Stimulated activated CD4-positive, alpha-beta T cell treated with anti-CD3 and anti-CD28 coated beads, TNF-alpha, amount 100 ng/mL, for 48 hours (primary cell): ENCODE measurements around the gene UBE4A.

Experiments
- DNase-seq, 3 donors: peaks; one replicate each; pipeline ENCODE4 v3.0.0-alpha.2; 2020; ENCODE audit warnings: low read depth in 3 of 3

UBE4A gene, protein sequence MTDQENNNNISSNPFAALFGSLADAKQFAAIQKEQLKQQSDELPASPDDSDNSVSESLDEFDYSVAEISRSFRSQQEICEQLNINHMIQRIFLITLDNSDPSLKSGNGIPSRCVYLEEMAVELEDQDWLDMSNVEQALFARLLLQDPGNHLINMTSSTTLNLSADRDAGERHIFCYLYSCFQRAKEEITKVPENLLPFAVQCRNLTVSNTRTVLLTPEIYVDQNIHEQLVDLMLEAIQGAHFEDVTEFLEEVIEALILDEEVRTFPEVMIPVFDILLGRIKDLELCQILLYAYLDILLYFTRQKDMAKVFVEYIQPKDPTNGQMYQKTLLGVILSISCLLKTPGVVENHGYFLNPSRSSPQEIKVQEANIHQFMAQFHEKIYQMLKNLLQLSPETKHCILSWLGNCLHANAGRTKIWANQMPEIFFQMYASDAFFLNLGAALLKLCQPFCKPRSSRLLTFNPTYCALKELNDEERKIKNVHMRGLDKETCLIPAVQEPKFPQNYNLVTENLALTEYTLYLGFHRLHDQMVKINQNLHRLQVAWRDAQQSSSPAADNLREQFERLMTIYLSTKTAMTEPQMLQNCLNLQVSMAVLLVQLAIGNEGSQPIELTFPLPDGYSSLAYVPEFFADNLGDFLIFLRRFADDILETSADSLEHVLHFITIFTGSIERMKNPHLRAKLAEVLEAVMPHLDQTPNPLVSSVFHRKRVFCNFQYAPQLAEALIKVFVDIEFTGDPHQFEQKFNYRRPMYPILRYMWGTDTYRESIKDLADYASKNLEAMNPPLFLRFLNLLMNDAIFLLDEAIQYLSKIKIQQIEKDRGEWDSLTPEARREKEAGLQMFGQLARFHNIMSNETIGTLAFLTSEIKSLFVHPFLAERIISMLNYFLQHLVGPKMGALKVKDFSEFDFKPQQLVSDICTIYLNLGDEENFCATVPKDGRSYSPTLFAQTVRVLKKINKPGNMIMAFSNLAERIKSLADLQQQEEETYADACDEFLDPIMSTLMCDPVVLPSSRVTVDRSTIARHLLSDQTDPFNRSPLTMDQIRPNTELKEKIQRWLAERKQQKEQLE

GRCh38 chr11:118359295-118359958 is at the start of gene UBE4A:
UBE4A (plus strand) TSS chr11:118359600; CDS start chr11:118365081, 5,481 bp downstream.
- peak; percentile 95 to 98 (median 98) for DNase-seq

DNA sequence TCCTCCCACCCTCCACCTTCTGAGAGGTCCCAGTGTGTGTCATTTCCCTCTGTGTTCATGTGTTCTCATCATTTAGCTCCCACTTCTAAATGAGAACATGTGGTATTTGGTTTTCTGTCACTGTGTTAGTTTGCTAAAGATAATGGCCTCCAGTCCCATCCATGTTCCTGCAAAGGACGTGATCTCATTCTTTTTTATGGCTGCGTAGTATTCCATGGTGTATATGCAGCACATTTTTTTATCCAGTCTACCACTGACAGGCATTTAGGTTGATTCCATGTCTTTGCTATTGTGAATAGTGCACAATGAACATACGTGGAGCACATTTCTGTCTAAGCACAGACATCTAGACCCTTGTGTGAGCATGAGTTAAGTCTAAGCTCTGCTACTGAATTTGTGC is 49.1 kb upstream of the UBE4A start:
- DNase-seq, result no peak

- DNase-seq, result no peak
These were observed 48.5 kb upstream of the UBE4A start for GRCh38 chr11:118310781-118311485.

GRCh38 chr11:118311518-118311917 is 47.9 kb upstream of the UBE4A start:
- DNase-seq, result no peak

GRCh38 chr11:118312328-118312727 is 47.1 kb upstream of the UBE4A start:
- no peak for DNase-seq

DNA sequence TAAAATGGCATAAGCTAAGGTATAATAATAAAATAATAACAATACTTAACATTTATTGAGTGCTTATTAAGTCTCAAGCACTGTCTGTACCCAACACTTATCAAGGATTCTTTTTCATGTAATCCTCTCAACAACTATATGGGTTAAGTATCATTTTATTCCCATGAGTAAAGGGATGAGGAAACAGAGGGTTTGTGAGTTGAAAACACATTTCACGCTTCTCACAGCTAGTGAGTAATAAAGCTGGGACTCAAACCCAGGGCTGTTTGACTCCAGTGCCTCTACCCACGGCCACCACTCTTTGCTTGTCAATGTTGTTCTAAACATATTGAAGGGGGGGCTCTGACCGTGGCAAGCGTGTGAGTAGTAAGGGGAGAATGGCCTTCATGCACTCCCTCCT is 46.2 kb upstream of the UBE4A start:
- no peak for DNase-seq

- DNase-seq, result no peak
These were observed 44.4 kb upstream of the UBE4A start for GRCh38 chr11:118314988-118315411.

DNA sequence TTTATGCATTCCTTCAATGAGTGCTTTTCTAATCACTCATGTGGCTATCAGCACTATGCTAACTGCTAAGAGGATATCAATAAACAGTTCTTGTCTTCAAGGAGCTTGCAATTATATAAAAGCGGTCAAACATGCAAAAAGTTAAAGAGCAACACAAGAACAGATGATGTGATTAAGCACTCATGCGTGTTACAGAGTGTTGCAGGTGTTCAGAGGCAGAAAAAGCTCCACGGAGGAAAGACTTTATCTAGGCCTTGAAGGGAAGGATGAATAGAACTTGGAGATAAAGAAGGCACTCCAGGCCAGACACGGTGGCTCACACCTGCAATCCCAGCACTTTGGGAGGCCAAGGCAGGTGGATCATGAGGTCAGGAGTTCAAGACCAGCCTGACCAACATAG is 41.3 kb upstream of the UBE4A start:
- DNase-seq, result no peak

DNA sequence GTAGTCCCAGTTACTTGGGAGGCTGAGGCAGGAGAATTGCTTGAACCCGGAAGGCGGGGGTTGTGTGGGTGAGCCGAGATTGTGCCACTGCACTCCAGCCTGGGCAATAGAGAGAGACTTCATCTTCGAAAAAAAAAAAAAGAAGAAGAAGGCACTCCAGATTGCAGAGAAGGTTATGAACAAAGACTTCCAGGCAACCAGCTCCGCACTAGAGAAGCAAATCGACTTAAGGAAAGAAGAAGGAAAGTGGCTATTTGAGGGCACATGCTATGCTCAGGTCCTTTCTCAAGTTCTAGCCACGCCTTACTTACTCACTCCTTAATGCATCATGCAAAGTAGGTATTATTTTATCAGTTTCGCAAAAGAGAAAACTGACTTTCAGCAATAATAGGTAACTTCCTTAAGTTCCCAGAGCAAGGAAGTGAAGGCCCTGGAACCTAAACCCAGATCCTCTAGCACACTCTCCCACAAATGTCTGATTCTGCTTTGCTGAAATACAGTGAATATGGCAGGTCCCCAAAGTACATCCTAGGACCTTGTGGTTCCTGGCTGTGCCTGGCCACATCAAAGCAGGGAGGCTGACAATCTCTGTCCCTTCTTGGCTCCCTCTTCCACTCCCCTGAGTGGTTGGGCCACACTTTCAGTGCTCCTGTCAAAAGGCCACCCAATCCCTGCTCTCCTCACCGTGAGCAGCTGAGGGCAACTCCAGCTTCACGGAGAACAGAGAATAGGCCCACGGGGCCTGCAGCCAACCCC is 40.6 kb upstream of the UBE4A start:
- no peak for DNase-seq

GRCh38 chr11:118319337-118319707 is 40.1 kb upstream of the UBE4A start:
- DNase-seq, result no peak

GRCh38 chr11:118320515-118320914 is 38.9 kb upstream of the UBE4A start:
- no peak for DNase-seq

DNA sequence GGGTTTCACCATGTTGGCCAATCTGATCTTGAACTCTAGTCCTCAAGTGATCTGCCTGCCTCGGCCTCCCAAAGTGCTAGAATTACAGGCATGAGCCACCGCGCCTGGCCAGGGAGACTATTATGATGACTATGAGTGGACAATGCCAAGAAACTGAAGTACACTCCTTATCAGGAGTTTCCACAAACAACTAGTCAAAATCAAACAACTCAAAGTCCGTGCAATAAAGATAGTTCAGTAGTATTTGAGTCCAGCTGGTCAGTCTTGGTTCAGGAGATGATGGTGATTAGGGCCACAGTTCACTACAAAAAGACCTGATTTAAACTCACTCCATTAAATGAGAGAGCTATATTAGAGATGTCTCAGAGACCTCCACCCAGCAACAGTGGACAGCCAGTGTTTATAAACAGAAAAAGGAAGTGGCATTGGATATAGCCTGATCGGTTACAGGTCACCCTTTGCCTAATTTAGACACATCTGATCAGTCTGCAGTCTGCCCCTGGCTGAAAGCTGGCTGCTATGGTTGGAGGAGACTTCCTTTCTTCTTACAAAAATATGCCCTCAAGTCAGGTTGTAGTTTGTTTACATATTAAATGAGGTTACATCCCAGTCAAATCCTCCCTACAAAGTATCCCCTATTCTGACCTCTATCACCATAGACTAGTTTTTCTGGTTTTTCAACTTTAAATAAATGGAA is 37.9 kb upstream of the UBE4A start:
- no peak for DNase-seq

DNA sequence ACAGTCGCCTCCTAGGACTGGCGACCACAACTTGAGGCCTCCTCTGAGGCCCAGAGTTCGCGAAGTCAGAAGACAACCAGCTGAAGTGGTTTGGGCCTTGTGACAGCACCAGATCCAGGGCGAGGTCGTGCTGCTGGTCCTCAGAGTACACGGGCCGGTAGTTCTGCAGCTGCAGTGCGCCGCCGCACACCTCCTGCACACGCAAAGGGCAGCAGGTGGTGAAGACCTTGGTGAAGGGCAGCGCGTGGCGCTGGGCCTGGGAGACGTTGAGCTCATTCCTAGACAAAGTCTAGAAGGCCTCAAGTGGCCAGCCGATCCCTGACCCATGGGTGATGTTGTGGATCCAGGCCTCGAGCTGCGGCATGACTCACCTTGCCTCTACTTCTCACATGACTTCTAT is 36.7 kb upstream of the UBE4A start:
- DNase-seq, result no peak

GRCh38 chr11:118325283-118325682 is 34.1 kb upstream of the UBE4A start:
- no peak for DNase-seq

DNA sequence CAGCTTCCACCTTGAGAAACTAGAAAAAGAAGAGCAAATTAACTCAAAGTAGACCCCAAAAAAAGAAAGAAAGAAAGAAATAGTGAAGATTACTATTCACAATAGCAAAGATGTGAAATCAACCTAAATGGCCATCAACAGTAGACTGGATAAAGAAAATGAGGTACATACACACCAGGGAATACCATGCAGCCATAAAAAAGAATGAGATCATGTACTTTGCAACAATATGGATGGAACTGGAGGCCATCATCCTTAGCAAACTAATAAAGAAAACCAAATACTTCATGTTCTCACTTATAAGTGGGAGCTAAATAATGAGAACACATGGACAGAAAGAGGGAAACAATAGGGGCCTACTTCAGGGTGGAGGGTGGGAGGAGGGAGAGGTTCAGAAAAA is 30.7 kb upstream of the UBE4A start:
- DNase-seq, result no peak

DNA sequence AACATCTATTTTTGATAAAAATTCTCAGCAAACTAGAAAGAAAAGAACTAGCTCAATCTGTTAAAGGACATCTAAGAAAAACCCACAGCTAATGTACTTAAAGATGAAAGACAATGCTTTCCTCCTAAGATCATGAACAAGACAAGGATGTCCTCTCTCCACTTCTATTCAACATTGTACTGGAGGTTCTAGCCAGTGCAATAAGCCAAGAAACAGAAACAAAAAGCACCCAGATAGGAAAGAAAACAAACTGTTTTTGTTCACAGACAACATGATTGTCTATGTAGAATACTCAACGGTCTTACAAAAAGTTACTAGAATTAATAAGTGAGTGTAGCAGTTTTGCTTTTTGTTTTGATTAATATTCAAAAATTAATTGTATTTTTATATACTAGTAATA is 24.7 kb upstream of the UBE4A start:
- DNase-seq, result no peak

DNA sequence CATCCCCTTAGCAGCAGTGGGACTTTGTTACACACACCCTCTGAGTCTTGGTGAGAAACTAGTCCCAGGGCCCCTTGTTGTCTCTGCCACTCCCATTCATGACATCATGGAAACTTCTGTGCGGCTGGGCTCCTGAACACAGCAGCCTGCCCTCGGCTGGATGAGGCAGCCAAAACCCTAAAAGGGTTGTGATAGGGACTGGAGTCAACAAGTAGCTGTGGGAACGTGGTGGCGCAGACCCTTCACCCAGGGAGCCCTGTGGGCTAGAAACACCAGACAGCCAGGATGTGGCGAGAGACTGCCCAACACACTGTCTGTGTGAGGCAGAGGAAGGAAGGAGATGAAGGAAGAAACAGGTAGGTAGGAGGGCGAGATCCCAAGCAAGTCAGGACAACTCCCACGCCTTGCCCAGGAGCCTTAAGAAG is 20.8 kb upstream of the UBE4A start:
- DNase-seq, result peak; percentile 71 to 82 (median 82)

DNA sequence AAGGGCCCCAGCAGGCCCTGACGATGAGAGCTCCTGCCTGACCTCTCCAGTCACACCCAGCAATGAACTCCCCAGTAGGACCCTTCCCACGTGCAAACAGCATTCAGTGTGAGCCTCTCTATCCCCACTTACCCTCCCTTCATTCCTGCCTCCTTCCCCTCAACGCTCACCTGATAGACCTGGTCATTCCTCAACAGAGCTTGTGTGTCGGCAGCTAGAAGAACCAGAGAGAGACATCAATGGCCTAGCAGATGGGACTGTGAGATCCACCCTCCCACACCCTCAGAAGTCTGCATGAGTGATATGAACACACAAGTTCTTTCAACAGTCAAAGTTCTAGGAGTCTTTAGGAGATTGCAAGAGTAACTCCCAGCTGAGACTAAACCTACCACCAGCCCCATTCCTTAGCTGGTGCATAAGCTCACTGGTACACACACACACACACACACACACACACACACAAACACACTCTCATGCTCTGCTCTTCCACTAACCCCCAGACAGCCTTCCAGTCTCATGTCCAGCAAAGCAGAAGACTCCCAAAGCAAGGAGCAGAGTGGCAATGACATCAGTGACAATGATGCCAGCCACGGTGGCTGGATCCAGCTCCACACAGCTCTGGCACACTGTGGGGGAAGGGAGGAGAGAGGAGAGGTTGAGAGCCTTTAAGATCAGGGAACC is 20.0 kb upstream of the UBE4A start:
- no peak for DNase-seq

DNA sequence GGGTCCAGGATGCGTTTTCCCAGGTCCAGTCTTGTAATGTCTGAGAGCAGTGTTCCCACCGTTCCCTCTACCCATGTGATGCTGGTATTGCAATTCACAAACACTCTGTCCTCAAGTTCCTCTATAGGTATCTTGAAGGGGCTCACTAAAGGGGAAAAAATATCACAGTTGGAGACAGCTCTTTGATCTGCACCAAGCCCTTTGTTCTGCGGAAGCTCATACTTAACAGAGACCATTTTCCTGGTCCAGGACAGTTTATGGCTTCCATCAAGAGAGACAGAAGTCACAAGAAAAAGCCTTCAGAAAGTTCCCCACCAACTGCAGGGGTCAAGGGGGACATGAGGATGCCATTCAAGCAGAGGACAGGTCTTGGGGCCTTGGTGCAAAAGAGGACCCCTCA is 19.0 kb upstream of the UBE4A start:
- no peak for DNase-seq
